SK-N-MC (cell line): ENCODE results near the gene ZNF189.

Source experiments
- EZH2 ChIP-seq: fragments of 200-600 bp; sonication (generic); IDR thresholded peaks from one replicate; pipeline ENCODE4 v1.6.1; 2017; ENCODE audit warnings: antibody characterized with exemption
- POLR2AphosphoS5 ChIP-seq: IDR thresholded peaks from 2 replicates; pipeline ENCODE4 v1.6.1; 2012; ENCODE audit warnings: mild to moderate bottlenecking, low read depth, low read length, borderline replicate concordance

DNA sequence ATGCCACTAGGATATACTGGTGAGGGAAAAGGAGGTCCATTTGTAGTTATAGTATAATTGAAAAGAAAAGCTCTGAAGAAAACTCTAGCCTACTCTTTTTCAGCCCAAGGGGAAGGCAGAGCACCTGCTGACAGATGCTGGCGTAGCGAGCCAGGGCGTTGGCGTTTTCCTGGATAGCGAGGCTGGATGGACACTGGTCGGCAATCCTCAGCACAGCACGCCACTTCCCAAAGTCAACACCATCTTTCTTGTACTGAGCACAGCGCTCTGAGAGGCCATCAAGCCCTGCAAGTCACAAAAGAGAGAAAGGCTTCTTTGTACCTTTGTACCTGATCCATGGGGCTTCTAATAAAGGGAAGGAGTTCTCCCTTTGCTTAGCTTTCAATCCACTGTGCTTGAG, 28.7 kb downstream of the ZNF189 start:
- TF ChIP-seq EZH2 (no peak), POLR2AphosphoS5 (no peak)
